Kidney epithelial cell (primary cell): ENCODE results near the gene MC3R. TPM values are rescaled to one million over a fixed set of nuclear protein-coding genes. Genes with fewer than 3 reads are reported as not detected.

Source experiments
- DNase-seq: peaks from one replicate; pipeline ENCODE4 v3.0.0-alpha.2; 2010; ENCODE audit warnings: low read depth
- H3K27me3 ChIP-seq: 2 replicates; pipeline ENCODE4 v1.6.0; 2011; ENCODE audit warnings: low read length; ENCODE audit not compliant: control insufficient read depth, insufficient read depth
- H3K36me3 ChIP-seq: 2 replicates; pipeline ENCODE4 v1.5.1; 2011; ENCODE audit warnings: low read length; ENCODE audit not compliant: control insufficient read depth, insufficient read depth
- H3K4me3 ChIP-seq: 2 replicates; pipeline ENCODE4 v1.5.1; 2011; ENCODE audit warnings: low read depth, mild to moderate bottlenecking, control low read depth, low read length
- total RNA-seq: library from RNA; depleted of rRNA; stranded (reverse); fragments of >200 nt; gene quantifications from 2 replicates; pipeline ENCODE4 v1.2.3, GENCODE V29; 2015
- TF ChIP-seq, protein P1 (sequence below): IDR thresholded peaks from 2 replicates; pipeline ENCODE4 v1.5.1; 2011; ENCODE audit warnings: mild to moderate bottlenecking, moderate library complexity, low read length, control low read depth, inconsistent platforms; ENCODE audit not compliant: insufficient read depth, poor library complexity, severe bottlenecking

MC3R gene
- total RNA-seq, 1 donor from 2014 or later, result not detected

DNA sequence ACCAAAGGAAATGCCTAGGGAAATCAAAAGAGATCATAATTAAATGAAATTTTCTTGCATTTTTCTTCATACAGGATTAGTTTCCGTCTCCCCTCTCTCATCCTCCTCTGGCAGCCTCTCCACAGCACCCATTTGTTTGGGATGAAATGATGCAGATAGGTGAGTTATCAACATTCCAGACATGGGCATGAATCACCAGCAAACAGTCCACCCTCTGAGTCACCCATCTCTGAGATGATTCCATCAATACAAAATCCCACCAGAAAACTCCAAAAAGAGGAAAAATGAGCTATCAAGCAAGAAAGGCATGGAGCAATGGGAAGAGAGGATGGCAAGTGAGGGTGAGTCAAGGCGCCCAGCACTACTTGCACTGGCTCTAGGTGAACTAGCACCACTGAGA, 11.4 kb downstream of the MC3R start:
- H3K27me3 ChIP-seq, result no peaks in the 10 kb centered on the region
- DNase-seq, result no peak

DNA sequence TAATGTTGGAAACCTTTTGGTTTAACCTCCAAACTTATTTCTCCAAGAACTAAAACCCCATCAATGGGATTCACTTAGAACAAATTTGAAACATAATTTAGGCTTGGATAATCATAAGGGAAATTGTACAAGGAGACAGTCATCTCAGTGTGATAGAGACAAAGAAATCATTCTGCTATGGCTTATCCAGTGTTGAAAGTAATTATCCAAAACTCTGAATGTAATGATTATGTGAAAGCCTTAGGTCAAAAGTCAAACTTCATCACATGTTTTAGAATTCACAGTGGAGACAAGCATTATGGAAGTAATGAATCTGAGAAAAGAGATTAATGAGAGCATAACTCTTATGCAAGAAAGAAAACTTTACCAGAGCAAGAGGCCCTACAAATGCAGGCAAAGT, 20.0 kb downstream of the MC3R start:
- Histone ChIP-seq H3K36me3 (no peaks in the 10 kb centered on the region), H3K4me3 (no peak overlapping the region), H3K27me3 (no peaks in the 10 kb centered on the region)
- TF ChIP-seq, protein P1, sequence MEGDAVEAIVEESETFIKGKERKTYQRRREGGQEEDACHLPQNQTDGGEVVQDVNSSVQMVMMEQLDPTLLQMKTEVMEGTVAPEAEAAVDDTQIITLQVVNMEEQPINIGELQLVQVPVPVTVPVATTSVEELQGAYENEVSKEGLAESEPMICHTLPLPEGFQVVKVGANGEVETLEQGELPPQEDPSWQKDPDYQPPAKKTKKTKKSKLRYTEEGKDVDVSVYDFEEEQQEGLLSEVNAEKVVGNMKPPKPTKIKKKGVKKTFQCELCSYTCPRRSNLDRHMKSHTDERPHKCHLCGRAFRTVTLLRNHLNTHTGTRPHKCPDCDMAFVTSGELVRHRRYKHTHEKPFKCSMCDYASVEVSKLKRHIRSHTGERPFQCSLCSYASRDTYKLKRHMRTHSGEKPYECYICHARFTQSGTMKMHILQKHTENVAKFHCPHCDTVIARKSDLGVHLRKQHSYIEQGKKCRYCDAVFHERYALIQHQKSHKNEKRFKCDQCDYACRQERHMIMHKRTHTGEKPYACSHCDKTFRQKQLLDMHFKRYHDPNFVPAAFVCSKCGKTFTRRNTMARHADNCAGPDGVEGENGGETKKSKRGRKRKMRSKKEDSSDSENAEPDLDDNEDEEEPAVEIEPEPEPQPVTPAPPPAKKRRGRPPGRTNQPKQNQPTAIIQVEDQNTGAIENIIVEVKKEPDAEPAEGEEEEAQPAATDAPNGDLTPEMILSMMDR, result no peak
- no peak for DNase-seq

More for the DNA sequence above, 11.4 kb downstream of the MC3R start:
- H3K36me3 ChIP-seq, result no peaks in the 10 kb centered on the region
- H3K4me3 ChIP-seq, result no peak overlapping the region
- TF ChIP-seq, protein P1, result no peak

- Histone ChIP-seq H3K4me3 (no peak overlapping the region), H3K27me3 (no peaks in the 10 kb centered on the region), H3K36me3 (no peaks in the 10 kb centered on the region)
- TF ChIP-seq, protein P1, result no peak
- no peak for DNase-seq
Measured at GRCh38 chr20:56271974-56272373, 23.4 kb downstream of the MC3R start.

DNA sequence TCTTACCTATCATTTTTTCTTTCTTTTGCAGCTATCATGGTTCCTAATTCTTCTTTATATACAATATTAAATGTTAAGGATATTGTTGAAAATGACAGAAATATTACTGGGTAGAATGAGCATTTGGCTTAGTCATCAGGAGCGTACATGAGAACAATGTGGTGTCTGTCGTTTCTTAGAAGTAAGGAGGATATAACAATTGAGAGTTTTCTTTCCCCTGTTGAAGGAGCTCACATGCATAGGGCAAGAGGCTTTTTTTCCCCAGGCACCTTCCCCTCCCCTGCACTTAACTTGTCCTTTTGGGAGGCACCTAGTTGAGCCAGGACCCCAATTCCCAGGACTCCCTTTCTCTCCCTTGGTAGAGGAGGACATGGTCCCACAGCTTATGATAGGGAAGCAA, 25.0 kb downstream of the MC3R start:
- Histone ChIP-seq H3K27me3 (no peaks in the 10 kb centered on the region), H3K36me3 (no peaks in the 10 kb centered on the region), H3K4me3 (no peak overlapping the region)
- DNase-seq, result no peak
- TF ChIP-seq, protein P1, result no peak

DNA sequence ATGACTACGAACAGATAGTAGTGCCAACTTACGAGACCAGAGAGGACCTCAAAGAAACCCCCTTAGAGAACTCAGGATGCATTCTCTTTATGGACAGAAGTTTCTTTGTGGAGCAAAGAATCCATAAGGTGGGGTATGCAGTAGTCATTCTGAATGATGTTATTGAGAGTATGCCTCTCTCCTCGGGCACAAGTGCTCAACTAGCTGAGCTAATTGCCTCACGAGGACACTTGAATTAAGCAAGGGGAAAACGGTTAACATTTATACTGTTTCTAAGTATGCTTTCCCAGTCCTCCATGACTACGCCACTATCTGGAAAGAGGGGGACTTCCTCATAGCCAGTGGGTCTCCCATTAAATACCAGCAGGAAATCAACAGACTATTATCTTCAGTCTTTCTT, 25.6 kb downstream of the MC3R start:
- Histone ChIP-seq H3K36me3 (no peaks in the 10 kb centered on the region), H3K27me3 (no peaks in the 10 kb centered on the region), H3K4me3 (no peak overlapping the region)
- DNase-seq, result no peak
- TF ChIP-seq, protein P1, result no peak

DNA sequence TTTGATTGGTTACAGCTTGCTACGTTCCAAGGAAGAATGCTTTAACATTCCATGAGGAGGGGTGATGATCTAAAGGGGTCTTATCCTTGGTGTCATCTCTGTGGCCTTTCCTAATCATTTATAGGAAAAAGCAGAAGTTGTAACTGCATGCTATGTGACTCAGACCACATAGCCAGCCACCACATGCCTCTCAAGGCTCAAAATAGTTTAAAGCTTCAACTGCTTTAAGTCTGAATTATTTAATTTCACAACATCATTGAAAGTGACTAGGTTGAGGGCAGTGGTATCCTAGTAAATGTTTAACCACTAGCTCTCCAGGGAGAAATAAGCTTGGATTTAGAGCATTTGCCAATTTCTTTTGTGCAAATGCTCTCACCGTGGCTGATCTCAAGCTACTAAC, 29.7 kb downstream of the MC3R start:
- H3K27me3 ChIP-seq, result no peaks in the 10 kb centered on the region
- TF ChIP-seq, protein P1, result no peak
- no peak overlapping the region for H3K4me3 ChIP-seq
- H3K36me3 ChIP-seq, result no peaks in the 10 kb centered on the region
- no peak for DNase-seq
